Testis (tissue), 2 donors: ENCODE data around the gene CADPS.

Source experiments
- POLR2A ChIP-seq: fragments of 450-650 bp; IDR thresholded peaks from one replicate; pipeline ENCODE4 v1.6.1; 2017; ENCODE audit warnings: antibody characterized with exemption, mild to moderate bottlenecking, moderate library complexity
- TF ChIP-seq, protein P1 (sequence below), 3 experiments: fragments of 450-650 bp in 2 of 3; fragments of 200-600 bp in 1 of 3; sonication (generic) in 1 of 3; IDR thresholded peaks; one replicate each; pipeline ENCODE4 v1.5.1; 2016 to 2019; ENCODE audit warnings: antibody characterized with exemption in 3 of 3, mild to moderate bottlenecking in 2 of 3, moderate library complexity in 1 of 3

DNA sequence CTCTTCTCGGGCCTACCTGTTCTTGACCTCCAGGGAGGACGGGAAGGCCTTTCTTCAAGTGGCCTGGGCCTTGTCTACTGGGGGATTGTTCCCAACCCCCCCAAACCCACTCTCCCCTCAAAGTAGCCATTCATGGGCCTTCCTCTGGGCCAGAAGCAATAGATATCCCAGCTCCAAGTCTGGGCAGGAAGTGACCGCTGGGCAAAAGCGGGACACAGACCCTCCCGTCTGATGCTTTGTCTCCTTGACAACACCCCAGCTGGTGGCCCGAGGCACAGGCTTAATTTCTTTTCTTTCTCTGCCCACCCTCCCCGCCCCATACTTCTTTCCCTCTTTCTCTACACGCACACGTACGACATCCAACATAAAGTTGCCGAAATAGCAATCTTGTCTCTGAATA lies 460.4 kb downstream of the CADPS start:
- TF ChIP-seq, protein P1, sequence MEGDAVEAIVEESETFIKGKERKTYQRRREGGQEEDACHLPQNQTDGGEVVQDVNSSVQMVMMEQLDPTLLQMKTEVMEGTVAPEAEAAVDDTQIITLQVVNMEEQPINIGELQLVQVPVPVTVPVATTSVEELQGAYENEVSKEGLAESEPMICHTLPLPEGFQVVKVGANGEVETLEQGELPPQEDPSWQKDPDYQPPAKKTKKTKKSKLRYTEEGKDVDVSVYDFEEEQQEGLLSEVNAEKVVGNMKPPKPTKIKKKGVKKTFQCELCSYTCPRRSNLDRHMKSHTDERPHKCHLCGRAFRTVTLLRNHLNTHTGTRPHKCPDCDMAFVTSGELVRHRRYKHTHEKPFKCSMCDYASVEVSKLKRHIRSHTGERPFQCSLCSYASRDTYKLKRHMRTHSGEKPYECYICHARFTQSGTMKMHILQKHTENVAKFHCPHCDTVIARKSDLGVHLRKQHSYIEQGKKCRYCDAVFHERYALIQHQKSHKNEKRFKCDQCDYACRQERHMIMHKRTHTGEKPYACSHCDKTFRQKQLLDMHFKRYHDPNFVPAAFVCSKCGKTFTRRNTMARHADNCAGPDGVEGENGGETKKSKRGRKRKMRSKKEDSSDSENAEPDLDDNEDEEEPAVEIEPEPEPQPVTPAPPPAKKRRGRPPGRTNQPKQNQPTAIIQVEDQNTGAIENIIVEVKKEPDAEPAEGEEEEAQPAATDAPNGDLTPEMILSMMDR (IDR thresholded peaks at IDR 0.05), result no peak
- TF ChIP-seq POLR2A, result no peak
